OCI-LY1 (cell line): ENCODE measurements around the gene CA6.

Source experiments
- H2AFZ ChIP-seq: fragments of 200-600 bp; sonication (generic), shearing (Covaris generic); 2 replicates; pipeline ENCODE4 v1.6.0; 2014; ENCODE audit warnings: antibody characterized with exemption, mild to moderate bottlenecking, low read length
- H3F3A ChIP-seq: fragments of 200-600 bp; sonication (generic), shearing (Covaris generic); 2 replicates; pipeline ENCODE4 v1.6.0; 2014; ENCODE audit warnings: mild to moderate bottlenecking, antibody characterized with exemption, low read length, moderate library complexity; ENCODE audit not compliant: insufficient read depth
- H3K27ac ChIP-seq: fragments of 200-600 bp; sonication (generic); 2 replicates; pipeline ENCODE4 v1.5.1; 2014; ENCODE audit warnings: low read length, mixed run types, mild to moderate bottlenecking, low read depth; ENCODE audit not compliant: poor library complexity, severe bottlenecking
- H3K27me3 ChIP-seq: fragments of 200-600 bp; sonication (generic); 2 replicates; pipeline ENCODE4 v1.6.0; 2014; ENCODE audit warnings: antibody characterized with exemption, mild to moderate bottlenecking, low read length, moderate library complexity; ENCODE audit not compliant: insufficient read depth
- H3K36me3 ChIP-seq: fragments of 200-600 bp; sonication (generic); 2 replicates; pipeline ENCODE4 v1.6.1; 2014; ENCODE audit warnings: mild to moderate bottlenecking, antibody characterized with exemption, low read length, moderate library complexity, mixed read lengths; ENCODE audit not compliant: insufficient read depth
- H3K4me1 ChIP-seq: fragments of 200-600 bp; sonication (generic); 2 replicates; pipeline ENCODE4 v1.5.1; 2014; ENCODE audit warnings: mild to moderate bottlenecking, low read length, moderate library complexity; ENCODE audit not compliant: insufficient read depth, severe bottlenecking
- H3K4me2 ChIP-seq: fragments of 200-600 bp; sonication (generic), shearing (Covaris generic); 2 replicates; pipeline ENCODE4 v1.6.1; 2014; ENCODE audit warnings: low read length
- H3K4me3 ChIP-seq: fragments of 200-600 bp; sonication (generic); 2 replicates; pipeline ENCODE4 v1.5.1; 2014; ENCODE audit warnings: low read length, low read depth, mild to moderate bottlenecking, mixed read lengths; ENCODE audit not compliant: poor library complexity, severe bottlenecking
- H3K79me2 ChIP-seq: fragments of 200-600 bp; shearing (Covaris generic); 2 replicates; pipeline ENCODE4 v1.6.1; 2016; ENCODE audit warnings: mixed run types, low read length, mixed read lengths; ENCODE audit not compliant: insufficient read depth
- H3K9ac ChIP-seq: fragments of 200-600 bp; sonication (generic), shearing (Covaris generic); 2 replicates; pipeline ENCODE4 v1.6.1; 2014; ENCODE audit warnings: mild to moderate bottlenecking, low read length, mixed read lengths
- H3K9me2 ChIP-seq: fragments of 200-600 bp; sonication (generic), shearing (Covaris generic); 2 replicates; pipeline ENCODE4 v1.6.1; 2014; ENCODE audit warnings: low read depth, mild to moderate bottlenecking, low read length, mixed read lengths
- H3K9me3 ChIP-seq: fragments of 200-600 bp; shearing (Covaris generic); 2 replicates; pipeline ENCODE4 v1.6.1; 2014; ENCODE audit warnings: low read length, mixed read lengths
- H4K20me1 ChIP-seq: fragments of 200-600 bp; sonication (generic), shearing (Covaris generic); 2 replicates; pipeline ENCODE4 v1.6.0; 2016; ENCODE audit warnings: mild to moderate bottlenecking, low read length; ENCODE audit not compliant: insufficient read depth
- EZH2 ChIP-seq: fragments of 200-600 bp; sonication (generic), shearing (Covaris generic); IDR thresholded peaks from 2 replicates; pipeline ENCODE4 v1.8.0; 2017; ENCODE audit warnings: borderline replicate concordance, mixed run types, mild to moderate bottlenecking, antibody characterized with exemption, low read length, moderate library complexity, mixed read lengths
- TF ChIP-seq, protein P1 (sequence below): fragments of 200-600 bp; sonication (generic), shearing (Covaris generic); IDR thresholded peaks from 2 replicates; pipeline ENCODE4 v1.5.1; 2017; ENCODE audit warnings: mild to moderate bottlenecking, antibody characterized with exemption, low read length, moderate library complexity, mixed read lengths

Gene CA6

DNA sequence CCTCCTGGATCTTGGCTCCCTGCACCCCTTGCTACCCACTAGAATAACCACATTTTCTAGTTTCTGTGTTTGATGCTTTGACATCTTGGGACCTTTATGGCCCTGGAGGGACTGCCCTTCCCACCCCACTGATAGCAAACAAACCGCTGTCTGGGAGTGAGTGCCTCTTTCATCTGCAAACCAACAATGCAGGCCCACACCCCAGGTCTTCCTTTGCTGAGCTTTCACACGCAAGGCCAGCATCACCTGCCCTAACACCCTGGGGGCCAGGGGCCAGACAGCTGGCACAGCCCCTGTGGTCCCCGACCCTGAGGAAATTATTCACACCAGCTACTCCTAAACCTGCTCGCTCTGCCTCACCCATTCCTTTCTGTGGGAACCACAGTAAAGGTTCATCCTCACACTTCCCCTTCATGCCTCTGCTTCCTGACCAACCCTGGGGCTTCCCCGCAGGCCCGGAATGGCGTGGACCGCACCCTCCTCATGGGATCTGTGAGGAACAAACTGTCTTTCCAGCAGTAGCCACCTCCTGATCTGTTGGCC lies 65.2 kb downstream of the CA6 start:
- H3K9me3 ChIP-seq = no peaks in the 10 kb centered on the region
- H3K4me2 ChIP-seq = no peak overlapping the region; the same call in 1 of the 2 replicates
- peak overlapping the region; percentile 11; the same call in 1 of the 2 replicates for H3K9ac ChIP-seq
- no peak overlapping the region for H2AFZ ChIP-seq
- no peak overlapping the region for H3K4me3 ChIP-seq
- no peaks in the 10 kb centered on the region for H3K36me3 ChIP-seq
- peak overlapping the region; percentile 89 for H3K27ac ChIP-seq
- H3K9me2 ChIP-seq = no peaks in the 10 kb centered on the region
- no peaks in the 10 kb centered on the region for H4K20me1 ChIP-seq
- H3F3A ChIP-seq = no peaks in the 10 kb centered on the region
- H3K27me3 ChIP-seq = no peaks in the 10 kb centered on the region
- H3K79me2 ChIP-seq = no peaks in the 10 kb centered on the region
- TF ChIP-seq EZH2 = no peak
- TF ChIP-seq, protein P1, sequence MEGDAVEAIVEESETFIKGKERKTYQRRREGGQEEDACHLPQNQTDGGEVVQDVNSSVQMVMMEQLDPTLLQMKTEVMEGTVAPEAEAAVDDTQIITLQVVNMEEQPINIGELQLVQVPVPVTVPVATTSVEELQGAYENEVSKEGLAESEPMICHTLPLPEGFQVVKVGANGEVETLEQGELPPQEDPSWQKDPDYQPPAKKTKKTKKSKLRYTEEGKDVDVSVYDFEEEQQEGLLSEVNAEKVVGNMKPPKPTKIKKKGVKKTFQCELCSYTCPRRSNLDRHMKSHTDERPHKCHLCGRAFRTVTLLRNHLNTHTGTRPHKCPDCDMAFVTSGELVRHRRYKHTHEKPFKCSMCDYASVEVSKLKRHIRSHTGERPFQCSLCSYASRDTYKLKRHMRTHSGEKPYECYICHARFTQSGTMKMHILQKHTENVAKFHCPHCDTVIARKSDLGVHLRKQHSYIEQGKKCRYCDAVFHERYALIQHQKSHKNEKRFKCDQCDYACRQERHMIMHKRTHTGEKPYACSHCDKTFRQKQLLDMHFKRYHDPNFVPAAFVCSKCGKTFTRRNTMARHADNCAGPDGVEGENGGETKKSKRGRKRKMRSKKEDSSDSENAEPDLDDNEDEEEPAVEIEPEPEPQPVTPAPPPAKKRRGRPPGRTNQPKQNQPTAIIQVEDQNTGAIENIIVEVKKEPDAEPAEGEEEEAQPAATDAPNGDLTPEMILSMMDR = no peak
- H3K4me1 ChIP-seq = peaks cover 64% of the 10 kb centered on the region

DNA sequence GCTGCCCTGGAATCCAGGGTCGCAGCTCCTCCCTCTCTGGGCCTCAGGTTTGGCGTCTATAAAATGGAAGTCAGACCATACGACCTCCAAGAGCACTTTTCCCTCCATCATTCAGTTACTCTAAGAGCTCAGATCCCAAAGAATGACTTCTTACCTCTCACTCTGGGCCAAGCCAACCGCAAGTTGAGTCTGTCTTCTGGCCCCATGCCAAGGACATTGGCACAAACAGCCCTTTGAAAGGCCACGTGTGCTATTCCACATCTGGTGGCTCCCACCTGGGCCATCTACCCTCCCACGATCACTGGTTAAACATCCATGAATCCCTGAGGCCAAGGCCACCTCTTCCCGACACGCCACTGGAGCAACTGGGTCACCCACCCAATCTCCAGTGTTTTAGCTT lies 68.2 kb downstream of the CA6 start:
- no peak overlapping the region; the same call in 1 of the 2 replicates for H3K9ac ChIP-seq
- no peak overlapping the region for H2AFZ ChIP-seq
- H3K4me2 ChIP-seq = no peak overlapping the region
- no peaks in the 10 kb centered on the region for H3K9me2 ChIP-seq
- H3K9me3 ChIP-seq = no peaks in the 10 kb centered on the region
- H3K36me3 ChIP-seq = no peaks in the 10 kb centered on the region
- H3F3A ChIP-seq = no peaks in the 10 kb centered on the region
- H3K4me1 ChIP-seq = peaks cover 51% of the 10 kb centered on the region
- H3K79me2 ChIP-seq = no peaks in the 10 kb centered on the region
- H3K27ac ChIP-seq = peak overlapping the region; percentile 45
- no peaks in the 10 kb centered on the region for H4K20me1 ChIP-seq
- 0 out of 2 replicates have a peak, but pooled peaks cover 6% of the 10 kb centered on the region for H3K27me3 ChIP-seq
- TF ChIP-seq, protein P1 = no peak
- no peak for TF ChIP-seq EZH2
- no peak overlapping the region for H3K4me3 ChIP-seq

DNA sequence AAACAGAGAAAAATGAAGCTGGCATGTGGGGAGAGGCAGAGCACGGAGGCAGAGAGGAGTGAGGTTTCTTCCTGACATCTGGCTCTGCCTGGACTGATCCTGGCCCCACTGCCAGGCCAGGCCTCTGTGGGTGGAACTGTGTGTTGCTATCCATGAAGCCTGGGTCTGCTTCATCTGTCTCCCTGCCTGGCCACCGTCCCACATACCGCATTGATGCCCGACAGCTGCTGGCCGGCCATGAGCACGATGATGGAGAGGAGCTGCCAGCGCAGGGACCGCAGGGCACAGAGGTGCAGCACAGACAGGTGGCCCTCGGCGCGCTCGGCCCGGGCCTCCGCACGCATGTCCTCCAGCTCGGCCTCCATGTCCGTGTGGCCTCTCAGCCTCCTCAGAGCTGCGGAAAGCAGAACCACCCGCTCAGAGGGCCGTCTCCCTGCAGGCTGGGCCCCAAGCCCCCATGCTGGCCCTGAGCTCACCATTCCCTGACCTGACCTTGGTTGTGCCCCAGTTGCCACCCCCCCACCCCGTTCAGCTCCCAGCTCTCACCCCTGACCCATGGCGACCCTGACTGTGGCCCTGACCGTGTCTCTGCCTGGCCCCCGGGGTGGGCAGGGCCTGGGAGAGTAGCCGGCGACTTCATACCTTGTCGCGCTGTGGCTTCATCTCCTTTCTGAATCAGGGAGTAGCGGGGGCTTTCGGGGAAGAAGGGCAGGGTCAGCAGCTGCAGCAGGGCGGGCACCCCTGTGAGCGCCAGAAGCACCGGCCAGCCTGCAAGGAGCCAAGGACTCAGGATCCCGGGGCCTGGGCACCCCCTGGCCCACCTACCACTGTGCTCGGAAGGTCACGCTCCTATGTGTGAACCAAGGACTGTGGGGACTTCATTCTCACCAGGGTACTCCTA lies 69.1 kb downstream of the CA6 start:
- Histone ChIP-seq H3K27ac (peak overlapping the region; percentile 45), H3K9me2 (no peaks in the 10 kb centered on the region), H3K27me3 (0 out of 2 replicates have a peak, but pooled peaks cover 6% of the 10 kb centered on the region), H3F3A (no peaks in the 10 kb centered on the region), H3K79me2 (no peaks in the 10 kb centered on the region), H4K20me1 (no peaks in the 10 kb centered on the region), H3K4me2 (no peak overlapping the region), H3K9ac (no peak overlapping the region; the same call in 1 of the 2 replicates), H3K9me3 (no peaks in the 10 kb centered on the region), H2AFZ (no peak overlapping the region), H3K4me3 (no peak overlapping the region), H3K4me1 (peaks cover 42% of the 10 kb centered on the region), H3K36me3 (no peaks in the 10 kb centered on the region)
- no peak for TF ChIP-seq EZH2
- TF ChIP-seq, protein P1 = no peak
